Fibroblast of lung (primary cell): ENCODE measurements around the gene SULF2.

Source experiments
- CTCF ChIP-seq, 2 donors: IDR thresholded peaks in 1 of 2; conservative IDR thresholded peaks in 1 of 2; 1 replicate in 1 of 2; 2 replicates in 1 of 2; pipeline ENCODE4 v1.5.1; 2011 to 2012; ENCODE audit warnings: low read length in 2 of 2, control low read depth in 1 of 2, inconsistent platforms in 1 of 2, low read depth in 1 of 2, mild to moderate bottlenecking in 1 of 2
- EZH2 ChIP-seq: IDR thresholded peaks from 2 replicates; pipeline ENCODE4 v1.5.1; 2012; ENCODE audit warnings: low read length, control low read depth, mild to moderate bottlenecking; ENCODE audit errors: missing control alignments

GRCh38 chr20:47674145-47674544, 111.1 kb downstream of the SULF2 start:
- TF ChIP-seq EZH2 (no peak), CTCF (conservative IDR thresholded peaks at IDR 0.05 in 1 of 2, IDR thresholded peaks at IDR 0.05 in 1 of 2; ENCODE audit: low read depth in 1 of 2, low read length in 2 of 2) (no peak)
